Suppressor macrophage (primary cell): ENCODE data around the gene PCDHGB3.
A peak's percentile ranks its signal among the peaks of the same experiment; 100 is the strongest.
"Not testable (repeated sequence)": the region's sequence is repeated elsewhere in the genome, so short reads cannot be mapped to it uniquely, and the experiment has no call there.

ENCODE experiments used
- DNase-seq, 4 experiments: peaks; one replicate each; pipeline ENCODE4 v3.0.0-alpha.2; 2020 to 2022

Gene PCDHGB3

GRCh38 chr5:141359790-141360426 is 10.1 kb upstream of the PCDHGB3 start, which contains the start of gene PCDHGB2:
Gene PCDHGB2, plus strand, starts transcription at chr5:141359994. Its CDS starts 142 bp downstream, at chr5:141360136.
- peak; percentile 18 to 39 (median 31) for DNase-seq

- no peak for DNase-seq
Measured at GRCh38 chr5:141360685-141361084, 9.4 kb upstream of the PCDHGB3 start.

GRCh38 chr5:141362719-141363118 is 7.3 kb upstream of the PCDHGB3 start:
- DNase-seq: no peak

GRCh38 chr5:141363952-141364660 is 5.9 kb upstream of the PCDHGB3 start, which contains the start of gene PCDHGA5:
Gene PCDHGA5, plus strand, starts transcription at chr5:141364162. Its CDS starts 169 bp downstream, at chr5:141364331.
- DNase-seq: no peak

- no peak for DNase-seq
Measured at GRCh38 chr5:141366016-141366896, 3.8 kb upstream of the PCDHGB3 start.

- no peak for DNase-seq
Measured at GRCh38 chr5:141371572-141372475, 1.8 kb downstream of the PCDHGB3 start.

GRCh38 chr5:141373673-141374317 is 3.8 kb downstream of the PCDHGB3 start, which contains the start of gene PCDHGA6:
Gene PCDHGA6, plus strand, starts transcription at chr5:141373891. Its CDS starts 193 bp downstream, at chr5:141374084.
- peak in 1 of 4 experiments; percentile 18 for DNase-seq

- DNase-seq: no peak
Measured at GRCh38 chr5:141374627-141375026, 4.6 kb downstream of the PCDHGB3 start.

- DNase-seq: not testable (repeated sequence)
Measured at GRCh38 chr5:141375444-141376155, 5.6 kb downstream of the PCDHGB3 start.

GRCh38 chr5:141382469-141383294 is 12.6 kb downstream of the PCDHGB3 start, which contains the start of gene PCDHGA7:
Gene PCDHGA7, plus strand, starts transcription at chr5:141382742. Its CDS starts 158 bp downstream, at chr5:141382900.
- DNase-seq: no peak

- DNase-seq: no peak
Measured at GRCh38 chr5:141383345-141383744, 13.3 kb downstream of the PCDHGB3 start.

GRCh38 chr5:141384471-141385267 is 14.6 kb downstream of the PCDHGB3 start:
- DNase-seq: no peak

- peak; percentile 19 to 63 (median 42) for DNase-seq
Measured at GRCh38 chr5:141387557-141388311, 17.7 kb downstream of the PCDHGB3 start, which contains the start of gene PCDHGB4. Gene PCDHGB4, plus strand, starts transcription at chr5:141387698. Its CDS starts 187 bp downstream, at chr5:141387885.

GRCh38 chr5:141388661-141389060 is 18.6 kb downstream of the PCDHGB3 start:
- DNase-seq: no peak

- DNase-seq: no peak
Measured at GRCh38 chr5:141389153-141390042, 19.4 kb downstream of the PCDHGB3 start.

GRCh38 chr5:141392429-141393198 is 22.6 kb downstream of the PCDHGB3 start, which contains the start of gene PCDHGA8:
Gene PCDHGA8, plus strand, starts transcription at chr5:141392633. Its CDS starts 181 bp downstream, at chr5:141392814.
- no peak for DNase-seq
